Activated CD4-positive, alpha-beta memory T cell treated with anti-CD3 and anti-CD28 coated beads, Interleukin-2, amount 10 ng/mL, durations not matched to agents 7 days and 5 days (primary cell): ENCODE measurements around the gene ZNF385D. TPM values are rescaled to one million over a fixed set of nuclear protein-coding genes. Genes with fewer than 3 reads are reported as not detected.
"Not testable (repeated sequence)": the region's sequence is repeated elsewhere in the genome, so short reads cannot be mapped to it uniquely, and the experiment has no call there.

Source experiments
- CTCF ChIA-PET: fragments of 350-600 bp; sonication (Branson Sonifier 250); formaldehyde crosslinking; loops from one replicate; lab custom pipeline; 2021; ENCODE audit warnings: antibody characterized with exemption, inconsistent platforms; lab: Charles Lee
- POLR2A ChIA-PET: fragments of 350-600 bp; sonication (Branson Sonifier 250); formaldehyde crosslinking; loops from one replicate; lab custom pipeline; 2021; ENCODE audit warnings: antibody characterized with exemption; lab: Charles Lee
- DNase-seq: peaks from one replicate; pipeline ENCODE4 v3.0.0-alpha.2; 2020
- H3K27ac Mint-ChIP-seq: one replicate; pipeline ENCODE4 v1.8.0; 2021; ENCODE audit warnings: mild to moderate bottlenecking, mixed read lengths
- H3K27me3 Mint-ChIP-seq: one replicate; pipeline ENCODE4 v1.8.0; 2021; ENCODE audit warnings: mixed read lengths
- H3K36me3 Mint-ChIP-seq: one replicate; pipeline ENCODE4 v1.8.0; 2021; ENCODE audit warnings: low read depth, mixed read lengths
- H3K4me1 Mint-ChIP-seq: one replicate; pipeline ENCODE4 v1.8.0; 2021; ENCODE audit warnings: mixed read lengths
- H3K4me3 Mint-ChIP-seq: one replicate; pipeline ENCODE4 v1.8.0; 2021; ENCODE audit warnings: mild to moderate bottlenecking, mixed read lengths
- H3K9me3 Mint-ChIP-seq: one replicate; pipeline ENCODE4 v1.8.0; 2021; ENCODE audit warnings: mixed read lengths
- total RNA-seq, 2 experiments: library from RNA; stranded (reverse); gene quantifications; one replicate each; pipeline ENCODE4 v1.2.3, GENCODE V29; 2021

ZNF385D gene
- total RNA-seq, 2 experiments from 2014 or later = not detected

- Mint-ChIP-seq H3K27ac (no peak overlapping the region), H3K27me3 (no peaks in the 10 kb centered on the region), H3K4me3 (no peak overlapping the region), H3K9me3 (peaks cover 4% of the 10 kb centered on the region), H3K4me1 (no peaks in the 10 kb centered on the region), H3K36me3 (no peaks in the 10 kb centered on the region)
- POLR2A ChIA-PET = no interaction called here
- DNase-seq = no peak
- CTCF ChIA-PET = no interaction called here
These were observed 245.1 kb downstream of the ZNF385D start for GRCh38 chr3:21505711-21506460.

GRCh38 chr3:21502656-21503055, 248.4 kb downstream of the ZNF385D start:
- ChIA-PET POLR2A (no interaction called here), CTCF (no interaction called here)
- H3K36me3 Mint-ChIP-seq = no peaks in the 10 kb centered on the region
- peaks cover 1% of the 10 kb centered on the region for H3K9me3 Mint-ChIP-seq
- H3K4me1 Mint-ChIP-seq = no peaks in the 10 kb centered on the region
- DNase-seq = no peak
- H3K27me3 Mint-ChIP-seq = no peaks in the 10 kb centered on the region
- H3K4me3 Mint-ChIP-seq = no peak overlapping the region
- no peak overlapping the region for H3K27ac Mint-ChIP-seq

- ChIA-PET CTCF (no interaction called here), POLR2A (no interaction called here)
- Mint-ChIP-seq H3K9me3 (no peaks in the 10 kb centered on the region), H3K27ac (no peak overlapping the region), H3K36me3 (no peaks in the 10 kb centered on the region), H3K4me3 (no peak overlapping the region), H3K4me1 (no peaks in the 10 kb centered on the region), H3K27me3 (no peaks in the 10 kb centered on the region)
- DNase-seq = no peak
These were observed 250.2 kb downstream of the ZNF385D start for GRCh38 chr3:21500834-21501233.

- H3K36me3 Mint-ChIP-seq, CTCF ChIA-PET, POLR2A ChIA-PET, H3K9me3 Mint-ChIP-seq, H3K4me3 Mint-ChIP-seq, H3K4me1 Mint-ChIP-seq, H3K27ac Mint-ChIP-seq, H3K27me3 Mint-ChIP-seq, DNase-seq: not testable (repeated sequence)
These were observed 260.3 kb downstream of the ZNF385D start for GRCh38 chr3:21490671-21491070.

GRCh38 chr3:21487520-21487919, 263.5 kb downstream of the ZNF385D start:
- Mint-ChIP-seq H3K27me3 (no peaks in the 10 kb centered on the region), H3K36me3 (no peaks in the 10 kb centered on the region), H3K9me3 (no peaks in the 10 kb centered on the region), H3K4me3 (no peak overlapping the region), H3K4me1 (no peaks in the 10 kb centered on the region), H3K27ac (no peak overlapping the region)
- CTCF ChIA-PET = no interaction called here
- POLR2A ChIA-PET = no interaction called here
- DNase-seq = no peak

GRCh38 chr3:21486024-21486935, 264.7 kb downstream of the ZNF385D start:
- CTCF ChIA-PET, H3K36me3 Mint-ChIP-seq, H3K4me3 Mint-ChIP-seq, DNase-seq, H3K27me3 Mint-ChIP-seq, POLR2A ChIA-PET, H3K4me1 Mint-ChIP-seq, H3K27ac Mint-ChIP-seq, H3K9me3 Mint-ChIP-seq: not testable (repeated sequence)

- H3K27ac Mint-ChIP-seq = no peak overlapping the region
- H3K9me3 Mint-ChIP-seq = no peaks in the 10 kb centered on the region
- DNase-seq = no peak
- no peak overlapping the region for H3K4me3 Mint-ChIP-seq
- POLR2A ChIA-PET = no interaction called here
- CTCF ChIA-PET = no interaction called here
- H3K36me3 Mint-ChIP-seq = no peaks in the 10 kb centered on the region
- no peaks in the 10 kb centered on the region for H3K27me3 Mint-ChIP-seq
- no peaks in the 10 kb centered on the region for H3K4me1 Mint-ChIP-seq
These were observed 266.2 kb downstream of the ZNF385D start for GRCh38 chr3:21484828-21485144.

GRCh38 chr3:21484057-21484827, 266.8 kb downstream of the ZNF385D start:
- POLR2A ChIA-PET = no interaction called here
- DNase-seq = peak; percentile 25
- no peaks in the 10 kb centered on the region for H3K27me3 Mint-ChIP-seq
- no peaks in the 10 kb centered on the region for H3K4me1 Mint-ChIP-seq
- no peaks in the 10 kb centered on the region for H3K36me3 Mint-ChIP-seq
- no peaks in the 10 kb centered on the region for H3K9me3 Mint-ChIP-seq
- no peak overlapping the region for H3K4me3 Mint-ChIP-seq
- no peak overlapping the region for H3K27ac Mint-ChIP-seq
- CTCF ChIA-PET = no interaction called here

GRCh38 chr3:21481991-21482390, 269.0 kb downstream of the ZNF385D start:
- Mint-ChIP-seq H3K4me1 (no peaks in the 10 kb centered on the region), H3K9me3 (no peaks in the 10 kb centered on the region), H3K4me3 (no peak overlapping the region)

GRCh38 chr3:21477541-21478288, 273.3 kb downstream of the ZNF385D start:
- ChIA-PET CTCF (no interaction called here), POLR2A (no interaction called here)
- Mint-ChIP-seq H3K27me3 (no peaks in the 10 kb centered on the region), H3K27ac (no peak overlapping the region), H3K4me1 (no peaks in the 10 kb centered on the region), H3K36me3 (no peaks in the 10 kb centered on the region), H3K9me3 (no peaks in the 10 kb centered on the region), H3K4me3 (no peak overlapping the region)
- no peak for DNase-seq

More at GRCh38 chr3:21481991-21482390, 269.0 kb downstream of the ZNF385D start:
- H3K27me3 Mint-ChIP-seq = no peaks in the 10 kb centered on the region
- POLR2A ChIA-PET = no interaction called here
- no peak overlapping the region for H3K27ac Mint-ChIP-seq
- no peak for DNase-seq
- H3K36me3 Mint-ChIP-seq = no peaks in the 10 kb centered on the region
- CTCF ChIA-PET = no interaction called here

GRCh38 chr3:21466476-21466875, 284.5 kb downstream of the ZNF385D start:
- Mint-ChIP-seq H3K4me3 (no peak overlapping the region), H3K4me1 (no peaks in the 10 kb centered on the region), H3K27me3 (no peaks in the 10 kb centered on the region), H3K36me3 (no peaks in the 10 kb centered on the region), H3K9me3 (peaks cover 13% of the 10 kb centered on the region), H3K27ac (no peak overlapping the region)
- DNase-seq = no peak
- CTCF ChIA-PET = no interaction called here
- POLR2A ChIA-PET = no interaction called here

- no peak for DNase-seq
- Mint-ChIP-seq H3K27ac (no peak overlapping the region), H3K27me3 (no peaks in the 10 kb centered on the region), H3K4me3 (no peak overlapping the region), H3K36me3 (no peaks in the 10 kb centered on the region), H3K9me3 (peaks cover 11% of the 10 kb centered on the region), H3K4me1 (no peaks in the 10 kb centered on the region)
- CTCF ChIA-PET = no interaction called here
- POLR2A ChIA-PET = no interaction called here
These were observed 286.3 kb downstream of the ZNF385D start for GRCh38 chr3:21464746-21465145.

- Mint-ChIP-seq H3K4me1 (no peaks in the 10 kb centered on the region), H3K27me3 (no peaks in the 10 kb centered on the region), H3K27ac (no peak overlapping the region), H3K9me3 (peaks cover 7% of the 10 kb centered on the region), H3K36me3 (no peaks in the 10 kb centered on the region), H3K4me3 (no peak overlapping the region)
- CTCF ChIA-PET = no interaction called here
- no peak for DNase-seq
- POLR2A ChIA-PET = no interaction called here
These were observed 287.7 kb downstream of the ZNF385D start for GRCh38 chr3:21463319-21463718.
